Muscle of leg (tissue), 11 donors: ENCODE data around the gene NOVA2. TPM values are rescaled to one million over a fixed set of nuclear protein-coding genes. Genes with fewer than 3 reads are reported as not detected.
A peak's percentile ranks its signal among the peaks of the same experiment; 100 is the strongest.

Source experiments
- DNase-seq: peaks from one replicate; pipeline ENCODE4 v3.0.0; 2013
- H3K27ac ChIP-seq: one replicate; pipeline ENCODE4 v1.5.1; 2013; ENCODE audit warnings: mild to moderate bottlenecking, low read length, control low read depth
- H3K27me3 ChIP-seq: one replicate; pipeline ENCODE4 v1.6.1; 2013; ENCODE audit warnings: low read length; ENCODE audit not compliant: control insufficient read depth, insufficient read depth
- H3K36me3 ChIP-seq: one replicate; pipeline ENCODE4 v1.6.1; 2013; ENCODE audit warnings: low read length; ENCODE audit not compliant: control insufficient read depth, insufficient read depth
- H3K4me1 ChIP-seq: one replicate; pipeline ENCODE4 v1.6.1; 2013; ENCODE audit warnings: low read length; ENCODE audit not compliant: control insufficient read depth, insufficient read depth
- H3K4me3 ChIP-seq: one replicate; pipeline ENCODE4 v1.5.1; 2013; ENCODE audit warnings: low read length, control low read depth
- H3K9me3 ChIP-seq: replicated peaks from 2 replicates; pipeline ENCODE4 v1.6.1; 2013; ENCODE audit warnings: low read depth, low read length; ENCODE audit not compliant: control insufficient read depth
- WGBS: methylation state at CpG from one replicate; pipeline ENCODE4 v1.1.5; 2013; ENCODE audit warnings: missing lambda C conversion rate; ENCODE audit not compliant: insufficient coverage; 5-methylcytosine and 5-hydroxymethylcytosine counted together
- polyA plus RNA-seq, 8 donors: library from polyadenylated mRNA; unstranded; fragments of 120-200 nt; gene quantifications; one replicate each; pipeline versions ENCODE4 v1.2.1 to v1.2.3, GENCODE V29; 2013; ENCODE audit warnings: inconsistent platforms in 1 of 8, low replicate concordance in 1 of 8; ENCODE audit not compliant: insufficient read length in 8 of 8, insufficient read depth in 1 of 8
- total RNA-seq: library from RNA; stranded (reverse); fragments of 120-200 nt; gene quantifications from one replicate; pipeline ENCODE4 v1.2.4, GENCODE V29; 2013

Gene NOVA2
- total and polyA plus RNA-seq, 9 donors, result 0.98 to 5.3 (median 3.9) TPM

- Histone ChIP-seq H3K27me3 (peaks cover 23% of the 10 kb centered on the region), H3K9me3 (no peaks in the 10 kb centered on the region), H3K4me1 (peaks cover 3% of the 10 kb centered on the region), H3K27ac (no peak overlapping the region), H3K36me3 (no peaks in the 10 kb centered on the region), H3K4me3 (no peak overlapping the region)
- WGBS, result 67% methylated on average over 3 of the region's 7 CpGs
- no peak for DNase-seq
These were observed 6.4 kb downstream of the NOVA2 start for GRCh38 chr19:45967246-45967645.

- DNase-seq, result no peak
- 84% methylated on average over 15 of the region's 15 CpGs for WGBS
- H3K36me3 ChIP-seq, result no peaks in the 10 kb centered on the region
- H3K27me3 ChIP-seq, result peaks cover 4% of the 10 kb centered on the region
- no peaks in the 10 kb centered on the region for H3K9me3 ChIP-seq
- no peak overlapping the region for H3K4me3 ChIP-seq
- H3K4me1 ChIP-seq, result no peaks in the 10 kb centered on the region
- no peak overlapping the region for H3K27ac ChIP-seq
These were observed 11.6 kb downstream of the NOVA2 start for GRCh38 chr19:45962021-45962420.

GRCh38 chr19:45960595-45961235, 12.9 kb downstream of the NOVA2 start:
- no peak for DNase-seq
- H3K27me3 ChIP-seq, result peaks cover 4% of the 10 kb centered on the region
- H3K9me3 ChIP-seq, result no peaks in the 10 kb centered on the region
- no peak overlapping the region for H3K4me3 ChIP-seq
- WGBS, result 6% methylated on average over 5 of the region's 19 CpGs
- H3K27ac ChIP-seq, result no peak overlapping the region
- no peaks in the 10 kb centered on the region for H3K36me3 ChIP-seq
- no peaks in the 10 kb centered on the region for H3K4me1 ChIP-seq

GRCh38 chr19:45959517-45960025, 14.1 kb downstream of the NOVA2 start:
- 68% methylated on average over 8 of the region's 8 CpGs for WGBS
- Histone ChIP-seq H3K9me3 (no peaks in the 10 kb centered on the region), H3K36me3 (no peaks in the 10 kb centered on the region), H3K4me1 (no peaks in the 10 kb centered on the region), H3K4me3 (no peak overlapping the region), H3K27ac (no peak overlapping the region), H3K27me3 (peaks cover 4% of the 10 kb centered on the region)
- DNase-seq, result no peak

DNA sequence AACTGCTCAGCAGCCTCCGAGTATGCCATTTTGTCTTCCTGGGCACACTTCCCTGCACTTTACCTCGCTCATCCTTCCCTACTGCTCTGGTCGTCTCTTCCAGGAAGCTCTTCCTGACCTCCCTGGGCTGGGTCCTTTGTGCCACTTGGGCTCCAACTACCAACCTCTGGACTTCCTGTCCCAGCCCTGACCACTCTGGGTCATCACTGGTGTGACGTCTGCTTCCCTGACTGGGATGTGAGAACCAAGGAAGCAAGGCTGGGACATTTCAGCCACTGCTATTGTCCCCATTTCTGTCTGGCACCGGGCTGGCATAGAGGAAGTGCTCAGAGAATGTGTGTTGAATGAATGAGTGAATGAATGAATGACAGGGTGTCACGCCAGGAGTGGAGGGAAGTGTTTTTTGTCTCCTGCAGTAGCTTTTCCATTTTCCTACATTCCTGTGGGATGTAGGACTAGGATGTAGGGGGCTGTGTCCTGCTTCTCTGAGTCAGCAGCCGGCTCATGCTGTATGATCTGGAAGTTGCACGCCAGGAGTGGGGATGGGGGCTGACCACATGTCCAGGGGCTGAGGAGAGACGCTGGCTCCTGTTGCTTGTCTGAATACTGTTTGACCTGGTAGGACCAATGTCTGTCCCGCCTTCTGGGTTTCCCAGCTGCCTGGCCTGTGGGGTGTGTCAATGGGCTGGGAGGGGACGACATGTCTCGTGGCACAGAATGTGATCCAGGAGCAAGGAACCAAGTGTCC, 14.7 kb downstream of the NOVA2 start:
- H3K9me3 ChIP-seq, result no peaks in the 10 kb centered on the region
- H3K27ac ChIP-seq, result no peak overlapping the region
- WGBS, result 69% methylated on average over 12 of the region's 12 CpGs
- no peaks in the 10 kb centered on the region for H3K36me3 ChIP-seq
- DNase-seq, result no peak
- H3K4me1 ChIP-seq, result no peaks in the 10 kb centered on the region
- peaks cover 4% of the 10 kb centered on the region for H3K27me3 ChIP-seq
- H3K4me3 ChIP-seq, result no peak overlapping the region

DNA sequence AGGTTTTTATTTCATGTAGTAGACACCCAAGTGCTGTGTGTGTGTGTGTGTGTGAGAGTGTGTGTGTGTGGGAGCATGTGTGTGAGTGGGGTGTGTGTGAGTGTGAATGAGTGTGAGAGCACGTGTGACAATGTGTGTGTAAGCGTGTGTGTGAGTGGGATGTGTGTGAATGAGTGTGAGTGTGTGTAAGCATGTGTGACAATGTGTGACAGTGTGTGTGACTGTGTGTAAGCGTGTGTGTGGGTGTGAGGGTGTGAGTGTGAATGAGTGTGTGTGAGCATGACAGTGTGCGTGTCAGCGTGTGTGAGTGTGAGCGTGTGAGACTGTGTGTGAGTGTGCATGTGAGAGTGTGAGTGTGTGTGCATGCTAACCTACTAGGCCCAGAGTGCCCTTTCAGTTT, 15.3 kb downstream of the NOVA2 start:
- Histone ChIP-seq H3K27ac (no peak overlapping the region), H3K27me3 (peaks cover 5% of the 10 kb centered on the region), H3K4me3 (no peak overlapping the region), H3K4me1 (no peaks in the 10 kb centered on the region), H3K36me3 (no peaks in the 10 kb centered on the region), H3K9me3 (no peaks in the 10 kb centered on the region)
- 92% methylated on average over 4 of the region's 6 CpGs for WGBS
- DNase-seq, result no peak

GRCh38 chr19:45955905-45956608, 17.6 kb downstream of the NOVA2 start:
- 56% methylated on average over 6 of the region's 13 CpGs for WGBS
- peak; percentile 61 for DNase-seq
- H3K4me1 ChIP-seq, result peaks cover 6% of the 10 kb centered on the region

DNA sequence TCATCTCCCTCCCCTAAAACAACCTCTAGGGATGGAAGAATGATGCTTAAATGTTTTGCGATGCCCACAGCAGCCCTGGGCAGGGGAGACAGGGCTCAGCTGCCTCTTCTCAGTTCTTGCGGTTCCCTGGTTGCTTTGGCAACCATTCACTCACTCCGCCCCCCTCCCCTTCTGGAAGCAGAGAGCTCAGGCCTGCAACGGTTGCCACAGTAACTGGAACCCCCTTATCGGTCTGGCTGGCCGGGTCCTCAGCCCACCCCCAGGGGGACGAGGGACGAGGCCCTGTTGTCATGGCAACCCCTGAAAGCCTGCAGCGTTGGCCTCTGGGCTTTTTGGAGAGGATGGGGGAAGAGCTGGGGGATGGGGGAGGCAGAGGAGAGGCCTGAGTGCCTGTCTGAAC, 19.5 kb downstream of the NOVA2 start:
- no peaks in the 10 kb centered on the region for H3K36me3 ChIP-seq
- H3K9me3 ChIP-seq, result no peaks in the 10 kb centered on the region
- peaks cover 5% of the 10 kb centered on the region for H3K27me3 ChIP-seq
- peaks cover 6% of the 10 kb centered on the region for H3K4me1 ChIP-seq
- H3K27ac ChIP-seq, result no peak overlapping the region
- H3K4me3 ChIP-seq, result no peak overlapping the region
- DNase-seq, result no peak
- 57% methylated on average over 3 of the region's 9 CpGs for WGBS

More at GRCh38 chr19:45955905-45956608, 17.6 kb downstream of the NOVA2 start:
- no peaks in the 10 kb centered on the region for H3K36me3 ChIP-seq
- H3K27me3 ChIP-seq, result peaks cover 7% of the 10 kb centered on the region
- peak overlapping the region; percentile 47 for H3K27ac ChIP-seq
- H3K9me3 ChIP-seq, result no peaks in the 10 kb centered on the region
- H3K4me3 ChIP-seq, result no peak overlapping the region

DNA sequence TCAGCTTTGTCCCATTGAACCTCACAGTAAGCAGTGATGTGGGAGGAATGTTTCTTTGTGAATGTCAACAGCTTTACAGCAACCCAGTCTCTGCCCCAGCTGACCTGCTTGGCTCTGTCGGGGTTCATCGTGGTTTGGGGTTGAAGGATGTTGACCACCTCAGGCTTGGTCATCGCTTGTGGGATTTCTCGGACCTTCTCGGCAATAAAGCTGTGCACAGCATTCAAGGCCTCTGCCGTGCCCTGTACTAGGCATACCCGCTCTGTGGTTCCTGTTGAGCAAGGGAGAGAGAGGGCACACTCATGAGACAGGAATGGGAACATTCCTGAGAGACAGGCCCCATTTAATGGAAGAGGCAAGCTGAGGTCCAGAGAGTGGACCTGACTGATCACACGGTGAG, 20.0 kb downstream of the NOVA2 start:
- H3K4me3 ChIP-seq, result no peak overlapping the region
- H3K27ac ChIP-seq, result no peak overlapping the region
- H3K36me3 ChIP-seq, result no peaks in the 10 kb centered on the region
- no peaks in the 10 kb centered on the region for H3K9me3 ChIP-seq
- peaks cover 6% of the 10 kb centered on the region for H3K4me1 ChIP-seq
- WGBS, result 92% methylated on average over 5 of the region's 8 CpGs
- peaks cover 4% of the 10 kb centered on the region for H3K27me3 ChIP-seq
- no peak for DNase-seq
